Stimulated activated naive CD8-positive, alpha-beta T cell treated with anti-CD3 and anti-CD28 coated beads, Interleukin-15, amount 100 ng/mL, for 72 hours (primary cell): ENCODE results near the gene CD46.

Source experiments
- ATAC-seq: fragments of 150-1000 bp; cut with Tn5 transposase; 2 replicates; pipeline ENCODE4 v1.10.0; 2021; ENCODE audit warnings: mild to moderate bottlenecking, moderate library complexity
- DNase-seq, 2 donors: peaks; one replicate each; pipeline ENCODE4 v3.0.0; 2021 to 2022
- H3K27ac Mint-ChIP-seq, 2 donors: one replicate each; pipeline ENCODE4 v1.8.0; 2022; ENCODE audit warnings: mild to moderate bottlenecking in 2 of 2, mixed read lengths in 2 of 2, moderate library complexity in 2 of 2
- H3K27me3 Mint-ChIP-seq: one replicate; pipeline ENCODE4 v1.8.0; 2022; ENCODE audit warnings: mixed read lengths
- H3K4me1 Mint-ChIP-seq: one replicate; pipeline ENCODE4 v1.8.0; 2022; ENCODE audit warnings: mild to moderate bottlenecking, mixed read lengths
- H3K4me3 Mint-ChIP-seq, 2 donors: one replicate each; pipeline ENCODE4 v1.8.0; 2022; ENCODE audit warnings: mild to moderate bottlenecking in 2 of 2, mixed read lengths in 2 of 2, moderate library complexity in 1 of 2
- H3K9me3 Mint-ChIP-seq, 2 donors: one replicate each; pipeline ENCODE4 v1.8.0; 2022; ENCODE audit warnings: mixed read lengths in 2 of 2

The CD46 gene

DNA sequence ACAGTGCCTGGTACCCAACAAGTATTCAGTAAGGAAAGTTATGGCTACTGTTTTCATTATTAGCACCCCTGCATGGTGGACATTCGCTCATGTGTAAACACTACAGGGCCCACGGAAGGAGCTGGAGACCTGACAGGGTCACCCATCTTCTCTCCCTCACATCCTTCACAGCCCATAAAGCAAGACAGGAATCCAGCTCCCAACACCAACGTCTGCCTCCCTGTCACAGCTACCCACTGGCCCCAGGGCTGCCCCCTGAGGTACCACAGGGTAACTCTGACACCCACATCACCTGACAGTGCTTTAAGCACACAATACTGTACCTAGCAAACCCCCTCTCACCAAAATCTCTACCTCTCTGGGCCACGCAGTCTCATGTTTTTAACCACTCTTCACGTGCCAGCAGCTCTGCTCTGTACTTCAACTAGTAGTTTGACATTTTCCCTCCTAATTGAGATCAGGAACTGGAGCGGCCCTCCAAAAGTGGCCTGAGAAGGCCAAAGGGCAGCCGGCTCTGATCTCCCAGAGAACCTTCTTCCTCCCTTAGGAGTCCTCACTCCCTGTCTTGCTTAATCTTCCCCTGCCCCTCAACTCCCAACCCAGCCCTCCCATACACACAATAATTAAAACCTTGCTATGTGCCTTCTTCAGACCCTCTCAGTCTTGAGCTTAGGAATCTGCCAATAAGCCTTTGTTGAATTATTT is 82.3 kb downstream of the CD46 start:
- Mint-ChIP-seq H3K4me1 (peaks cover 97% of the 10 kb centered on the region), H3K9me3 (peaks cover 0 to 4% of the 10 kb centered on the region in 2 donors), H3K27ac (no peak overlapping the region), H3K4me3 (no peak overlapping the region), H3K27me3 (no peaks in the 10 kb centered on the region)
- no peak for DNase-seq
- ATAC-seq: no peak

DNA sequence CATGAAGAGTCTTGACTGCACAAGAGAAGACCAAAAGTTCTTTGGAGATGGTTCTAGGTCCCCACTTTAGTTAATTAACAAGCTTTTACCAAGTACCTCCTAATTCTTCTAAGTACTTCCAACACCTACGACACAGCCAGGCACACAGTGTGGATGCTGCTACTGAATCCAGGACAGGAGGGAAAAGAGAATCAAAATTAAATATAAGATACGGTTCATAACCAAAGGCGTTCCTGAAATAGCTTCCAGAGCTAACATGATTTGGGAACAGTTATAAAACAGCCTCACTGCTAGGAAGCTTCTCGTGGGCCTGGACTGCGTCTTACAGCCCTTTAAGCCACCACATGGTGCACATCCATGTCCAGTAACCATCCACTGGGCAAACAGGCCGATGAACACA is 84.1 kb downstream of the CD46 start:
- H3K4me3 Mint-ChIP-seq: no peak overlapping the region
- no peak for ATAC-seq

DNA sequence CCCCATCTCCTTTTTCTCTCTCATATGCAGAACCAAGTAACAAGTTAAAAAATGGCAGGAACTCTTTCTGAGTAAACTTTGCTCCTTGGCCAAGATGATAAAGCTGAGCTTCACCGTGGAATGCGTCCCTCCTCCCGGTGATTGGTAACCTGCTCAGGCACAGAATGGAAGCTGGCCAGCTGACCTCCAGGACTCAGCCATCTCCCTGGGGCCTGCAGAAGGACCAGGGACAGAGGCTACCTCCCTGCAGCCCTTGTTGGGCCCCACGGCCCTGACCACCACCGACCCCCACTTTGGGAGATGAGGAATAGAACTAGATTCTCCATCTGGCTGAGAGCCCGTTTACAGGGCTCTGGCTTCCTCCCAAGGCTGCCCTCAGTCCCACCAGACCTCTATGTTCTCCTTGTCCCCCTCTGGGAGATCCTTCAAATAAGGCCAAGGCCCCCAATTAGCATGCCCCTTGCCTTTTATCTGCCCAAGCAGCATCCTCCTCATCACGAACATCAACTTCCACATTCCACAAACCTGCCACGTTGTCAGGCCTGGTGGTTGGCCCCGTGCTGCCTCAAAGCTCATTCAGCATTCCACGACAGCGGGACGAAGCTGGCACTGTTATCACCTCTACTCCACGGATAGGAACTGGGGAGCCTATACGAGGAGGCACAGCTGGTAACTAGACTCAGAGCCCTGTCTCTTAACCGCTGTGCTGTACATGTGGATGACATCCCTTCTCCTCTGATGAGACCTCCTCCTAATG is 84.9 kb downstream of the CD46 start:
- Mint-ChIP-seq H3K27ac (peak overlapping the region in 1 of 2 donors; percentile 56), H3K4me1 (peaks cover 94% of the 10 kb centered on the region), H3K27me3 (no peaks in the 10 kb centered on the region), H3K9me3 (peaks cover 0 to 4% of the 10 kb centered on the region in 2 donors), H3K4me3 (no peak overlapping the region)
- ATAC-seq (no peak), DNase-seq (no peak)

More for the DNA sequence above, 84.1 kb downstream of the CD46 start:
- no peak for DNase-seq
- H3K4me1 Mint-ChIP-seq: peaks cover 97% of the 10 kb centered on the region
- no peak overlapping the region for H3K27ac Mint-ChIP-seq
- H3K9me3 Mint-ChIP-seq: peaks cover 0 to 4% of the 10 kb centered on the region in 2 donors
- H3K27me3 Mint-ChIP-seq: no peaks in the 10 kb centered on the region

DNA sequence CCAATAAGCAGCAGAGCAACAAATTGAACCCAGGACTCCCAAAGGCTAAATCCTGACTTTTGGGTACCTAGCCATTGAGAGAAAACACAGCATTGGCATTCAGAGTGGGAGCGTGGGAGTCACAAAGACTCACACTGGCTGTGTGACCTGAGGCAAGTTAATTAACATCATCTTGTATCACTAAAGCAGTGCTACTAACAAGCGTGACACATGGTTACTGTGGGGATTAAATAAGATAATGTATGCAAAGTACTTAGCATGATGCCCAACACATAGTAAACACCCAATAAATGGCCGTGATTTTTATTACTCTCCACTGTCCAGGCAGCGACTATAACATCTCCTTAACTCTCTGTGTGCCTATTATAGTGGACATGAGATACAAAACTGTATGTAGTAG is 85.8 kb downstream of the CD46 start:
- no peaks in the 10 kb centered on the region for H3K27me3 Mint-ChIP-seq
- no peak overlapping the region for H3K27ac Mint-ChIP-seq
- peaks cover 0 to 4% of the 10 kb centered on the region in 2 donors for H3K9me3 Mint-ChIP-seq
- H3K4me3 Mint-ChIP-seq: no peak overlapping the region
- DNase-seq (no peak), ATAC-seq (no peak)
- peaks cover 88% of the 10 kb centered on the region for H3K4me1 Mint-ChIP-seq

- no peaks in the 10 kb centered on the region for H3K27me3 Mint-ChIP-seq
- H3K4me1 Mint-ChIP-seq: peaks cover 86% of the 10 kb centered on the region
- peaks cover 0 to 4% of the 10 kb centered on the region in 2 donors for H3K9me3 Mint-ChIP-seq
- DNase-seq (no peak), ATAC-seq (peak; percentile 63)
- peak overlapping the region in 1 of 2 donors; percentile 76 for H3K27ac Mint-ChIP-seq
- H3K4me3 Mint-ChIP-seq: no peak overlapping the region
Observed at GRCh38 chr1:207838156-207839082, 86.6 kb downstream of the CD46 start.

- H3K9me3 Mint-ChIP-seq: peaks cover 0 to 4% of the 10 kb centered on the region in 2 donors
- no peaks in the 10 kb centered on the region for H3K27me3 Mint-ChIP-seq
- H3K4me1 Mint-ChIP-seq: peaks cover 86% of the 10 kb centered on the region
- H3K4me3 Mint-ChIP-seq: no peak overlapping the region
- no peak for DNase-seq
- H3K27ac Mint-ChIP-seq: peak overlapping the region in 1 of 2 donors; percentile 76
- peak; percentile 74 for ATAC-seq
Observed at GRCh38 chr1:207839083-207839413, 87.2 kb downstream of the CD46 start.

GRCh38 chr1:207840380-207840779 is 88.5 kb downstream of the CD46 start:
- Mint-ChIP-seq H3K27me3 (no peaks in the 10 kb centered on the region), H3K27ac (no peak overlapping the region), H3K9me3 (peaks cover 0 to 4% of the 10 kb centered on the region in 2 donors), H3K4me1 (peaks cover 83% of the 10 kb centered on the region), H3K4me3 (no peak overlapping the region)
- no peak for DNase-seq
- no peak for ATAC-seq

GRCh38 chr1:207841293-207841692 is 89.4 kb downstream of the CD46 start:
- H3K4me1 Mint-ChIP-seq: peaks cover 76% of the 10 kb centered on the region
- H3K9me3 Mint-ChIP-seq: peaks cover 0 to 4% of the 10 kb centered on the region in 2 donors
- DNase-seq (no peak), ATAC-seq (no peak)
- H3K4me3 Mint-ChIP-seq: no peak overlapping the region
- H3K27ac Mint-ChIP-seq: no peak overlapping the region
- H3K27me3 Mint-ChIP-seq: no peaks in the 10 kb centered on the region

- ATAC-seq (no peak), DNase-seq (no peak)
- Mint-ChIP-seq H3K27me3 (no peaks in the 10 kb centered on the region), H3K4me3 (no peak overlapping the region), H3K27ac (no peak overlapping the region), H3K9me3 (peaks cover 0 to 4% of the 10 kb centered on the region in 2 donors), H3K4me1 (peaks cover 69% of the 10 kb centered on the region)
Observed at GRCh38 chr1:207841901-207842300, 90.0 kb downstream of the CD46 start.

- no peak for ATAC-seq
- peaks cover 63% of the 10 kb centered on the region for H3K4me1 Mint-ChIP-seq
- H3K4me3 Mint-ChIP-seq: no peak overlapping the region
- peaks cover 0 to 4% of the 10 kb centered on the region in 2 donors for H3K9me3 Mint-ChIP-seq
- no peak overlapping the region for H3K27ac Mint-ChIP-seq
- no peak for DNase-seq
- H3K27me3 Mint-ChIP-seq: no peaks in the 10 kb centered on the region
Observed at GRCh38 chr1:207842506-207842905, 90.7 kb downstream of the CD46 start.

- H3K4me1 Mint-ChIP-seq: peaks cover 63% of the 10 kb centered on the region
- no peaks in the 10 kb centered on the region for H3K27me3 Mint-ChIP-seq
- ATAC-seq (no peak), DNase-seq (no peak)
- H3K27ac Mint-ChIP-seq: no peak overlapping the region
- H3K4me3 Mint-ChIP-seq: no peak overlapping the region
- no peaks in the 10 kb centered on the region for H3K9me3 Mint-ChIP-seq
Observed at GRCh38 chr1:207844371-207844770, 92.5 kb downstream of the CD46 start.
